Measurements from ENCODE around the gene A1CF.
"Not testable (repeated sequence)": the region's sequence is repeated elsewhere in the genome, so short reads cannot be mapped to it uniquely, and the experiment has no call there.

DNA sequence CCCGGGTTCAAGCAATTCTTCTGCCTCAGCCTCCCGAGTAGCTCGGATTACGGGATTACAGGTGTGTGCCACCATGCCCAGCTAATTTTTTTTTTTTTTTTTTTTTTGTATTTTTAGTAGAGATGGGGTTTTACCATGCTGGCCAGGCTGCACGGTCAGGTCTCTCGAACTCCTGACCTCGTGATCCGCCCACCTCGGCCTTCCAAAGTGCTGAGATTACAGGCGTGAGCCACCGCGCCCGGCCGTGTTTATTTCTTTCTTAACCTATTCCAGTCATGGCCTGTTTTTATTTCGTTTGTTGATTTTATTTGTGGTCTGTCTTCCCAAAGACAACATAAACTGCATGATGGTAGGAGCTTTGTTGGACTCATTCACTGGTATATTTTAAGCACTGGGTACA, 20.4 kb upstream of the A1CF start:
- TF ChIP-seq, protein P1, sequence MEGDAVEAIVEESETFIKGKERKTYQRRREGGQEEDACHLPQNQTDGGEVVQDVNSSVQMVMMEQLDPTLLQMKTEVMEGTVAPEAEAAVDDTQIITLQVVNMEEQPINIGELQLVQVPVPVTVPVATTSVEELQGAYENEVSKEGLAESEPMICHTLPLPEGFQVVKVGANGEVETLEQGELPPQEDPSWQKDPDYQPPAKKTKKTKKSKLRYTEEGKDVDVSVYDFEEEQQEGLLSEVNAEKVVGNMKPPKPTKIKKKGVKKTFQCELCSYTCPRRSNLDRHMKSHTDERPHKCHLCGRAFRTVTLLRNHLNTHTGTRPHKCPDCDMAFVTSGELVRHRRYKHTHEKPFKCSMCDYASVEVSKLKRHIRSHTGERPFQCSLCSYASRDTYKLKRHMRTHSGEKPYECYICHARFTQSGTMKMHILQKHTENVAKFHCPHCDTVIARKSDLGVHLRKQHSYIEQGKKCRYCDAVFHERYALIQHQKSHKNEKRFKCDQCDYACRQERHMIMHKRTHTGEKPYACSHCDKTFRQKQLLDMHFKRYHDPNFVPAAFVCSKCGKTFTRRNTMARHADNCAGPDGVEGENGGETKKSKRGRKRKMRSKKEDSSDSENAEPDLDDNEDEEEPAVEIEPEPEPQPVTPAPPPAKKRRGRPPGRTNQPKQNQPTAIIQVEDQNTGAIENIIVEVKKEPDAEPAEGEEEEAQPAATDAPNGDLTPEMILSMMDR (conservative IDR thresholded peaks at IDR 0.05 in 1 of 2, IDR thresholded peaks at IDR 0.05 in 1 of 2; ENCODE audit: extremely low read depth in 1 of 2, insufficient read depth in 1 of 2, low read depth in 1 of 2, low read length in 2 of 2), result not testable (repeated sequence)
- TF ChIP-seq EZH2 (IDR thresholded peaks at IDR 0.05; ENCODE audit: borderline replicate concordance, low read length), result not testable (repeated sequence)
